ENCODE results near the gene ZNF770. TPM values are rescaled to one million over a fixed set of nuclear protein-coding genes. Genes with fewer than 3 reads are reported as not detected.

ZNF770 gene
- total and polyA plus RNA-seq, 7 donors = 4.8 to 21.4 (median 15.9) TPM

DNA sequence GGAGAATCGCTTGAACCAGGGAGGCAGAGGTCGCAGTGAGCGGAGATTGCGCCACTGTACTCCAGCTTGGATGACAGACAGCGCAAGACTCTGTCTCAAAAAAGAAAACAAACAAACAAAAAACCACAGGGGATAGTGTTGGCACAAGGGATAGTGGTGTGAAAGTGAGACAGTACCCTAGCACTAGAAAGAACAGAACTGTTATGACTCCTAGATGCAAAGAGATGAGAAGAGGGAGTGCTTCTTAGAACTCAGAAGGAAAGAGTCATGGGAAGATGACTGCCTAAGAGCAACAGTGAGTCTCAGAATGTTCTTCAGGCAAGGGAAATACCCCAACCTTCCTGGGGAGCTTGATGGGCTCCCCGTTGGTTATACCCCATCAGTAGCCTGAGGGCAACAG lies 17.8 kb upstream of the ZNF770 start:
- Histone ChIP-seq H3K4me3 (no peak overlapping the region), H3K9me3 (no peaks in the 10 kb centered on the region), H3K27me3 (no peaks in the 10 kb centered on the region), H3K27ac (no peak overlapping the region), H3K4me1 (no peaks in the 10 kb centered on the region), H3K36me3 (no peaks in the 10 kb centered on the region)
- no peak for TF ChIP-seq POLR2A (IDR thresholded peaks at IDR 0.05)
- TF ChIP-seq POLR2AphosphoS5 (IDR thresholded peaks at IDR 0.05) = no peak
- no peak for TF ChIP-seq EP300 (IDR thresholded peaks at IDR 0.05)
- TF ChIP-seq, protein P1, sequence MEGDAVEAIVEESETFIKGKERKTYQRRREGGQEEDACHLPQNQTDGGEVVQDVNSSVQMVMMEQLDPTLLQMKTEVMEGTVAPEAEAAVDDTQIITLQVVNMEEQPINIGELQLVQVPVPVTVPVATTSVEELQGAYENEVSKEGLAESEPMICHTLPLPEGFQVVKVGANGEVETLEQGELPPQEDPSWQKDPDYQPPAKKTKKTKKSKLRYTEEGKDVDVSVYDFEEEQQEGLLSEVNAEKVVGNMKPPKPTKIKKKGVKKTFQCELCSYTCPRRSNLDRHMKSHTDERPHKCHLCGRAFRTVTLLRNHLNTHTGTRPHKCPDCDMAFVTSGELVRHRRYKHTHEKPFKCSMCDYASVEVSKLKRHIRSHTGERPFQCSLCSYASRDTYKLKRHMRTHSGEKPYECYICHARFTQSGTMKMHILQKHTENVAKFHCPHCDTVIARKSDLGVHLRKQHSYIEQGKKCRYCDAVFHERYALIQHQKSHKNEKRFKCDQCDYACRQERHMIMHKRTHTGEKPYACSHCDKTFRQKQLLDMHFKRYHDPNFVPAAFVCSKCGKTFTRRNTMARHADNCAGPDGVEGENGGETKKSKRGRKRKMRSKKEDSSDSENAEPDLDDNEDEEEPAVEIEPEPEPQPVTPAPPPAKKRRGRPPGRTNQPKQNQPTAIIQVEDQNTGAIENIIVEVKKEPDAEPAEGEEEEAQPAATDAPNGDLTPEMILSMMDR (IDR thresholded peaks at IDR 0.05) = no peak
- DNase-seq = no peak
- intact Hi-C loops (cut with DNase I) = no loop called here
- WGBS, 2 donors = 94 to 96% methylated on average over 6 of the region's 6 CpGs

- intact Hi-C loops (cut with DNase I) = no loop called here
- WGBS, 2 donors = 46 to 58% methylated on average over 3 of the region's 3 CpGs
- TF ChIP-seq, protein P1 (IDR thresholded peaks at IDR 0.05) = no peak
- TF ChIP-seq POLR2AphosphoS5 (IDR thresholded peaks at IDR 0.05) (no peak), EP300 (IDR thresholded peaks at IDR 0.05) (no peak), POLR2A (IDR thresholded peaks at IDR 0.05) (no peak)
- H3K4me3 ChIP-seq = no peak overlapping the region
- H3K9me3 ChIP-seq = no peaks in the 10 kb centered on the region
- DNase-seq = no peak
- H3K27ac ChIP-seq = no peak overlapping the region
- no peaks in the 10 kb centered on the region for H3K36me3 ChIP-seq
- no peaks in the 10 kb centered on the region for H3K27me3 ChIP-seq
- no peaks in the 10 kb centered on the region for H3K4me1 ChIP-seq
Measured at GRCh38 chr15:35003928-35004327, 15.8 kb upstream of the ZNF770 start.

- Histone ChIP-seq H3K4me3 (no peak overlapping the region), H3K9me3 (no peaks in the 10 kb centered on the region), H3K4me1 (no peaks in the 10 kb centered on the region), H3K27me3 (no peaks in the 10 kb centered on the region), H3K27ac (no peak overlapping the region), H3K36me3 (no peaks in the 10 kb centered on the region)
- intact Hi-C loops (cut with DNase I) = no loop called here
- TF ChIP-seq EP300 (IDR thresholded peaks at IDR 0.05) = no peak
- no peak for DNase-seq
- WGBS, 2 donors = 59 to 62% methylated on average over 1 of the region's 1 CpG
Measured at GRCh38 chr15:35000511-35000910, 12.4 kb upstream of the ZNF770 start.

DNA sequence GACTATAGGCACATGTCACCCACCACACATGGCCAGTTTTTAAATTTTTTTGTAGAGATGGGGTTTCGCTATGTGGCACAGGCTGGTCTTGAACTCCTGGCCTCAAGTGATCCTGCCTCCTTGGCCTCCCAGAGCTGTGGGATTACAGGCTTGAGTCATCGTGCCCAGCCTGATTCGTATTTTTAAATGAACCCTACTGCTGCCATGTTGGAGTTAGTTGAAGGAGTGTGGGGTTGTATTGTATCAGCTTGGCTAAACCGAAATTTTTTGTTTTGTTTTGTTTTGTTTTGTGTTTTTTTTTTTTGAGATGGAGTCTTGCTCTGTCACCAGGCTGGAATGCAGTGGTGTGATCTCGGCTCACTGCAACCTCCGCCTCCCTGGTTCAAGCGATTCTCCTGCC lies 11.8 kb upstream of the ZNF770 start:
- WGBS, 2 donors = 87 to 91% methylated on average over 7 of the region's 7 CpGs
- TF ChIP-seq, protein P1 (IDR thresholded peaks at IDR 0.05) = no peak
- Histone ChIP-seq H3K4me1 (no peaks in the 10 kb centered on the region), H3K36me3 (no peaks in the 10 kb centered on the region), H3K4me3 (no peak overlapping the region), H3K9me3 (no peaks in the 10 kb centered on the region), H3K27me3 (no peaks in the 10 kb centered on the region), H3K27ac (no peak overlapping the region)
- no peak for DNase-seq
- intact Hi-C loops (cut with DNase I) = no loop called here

DNA sequence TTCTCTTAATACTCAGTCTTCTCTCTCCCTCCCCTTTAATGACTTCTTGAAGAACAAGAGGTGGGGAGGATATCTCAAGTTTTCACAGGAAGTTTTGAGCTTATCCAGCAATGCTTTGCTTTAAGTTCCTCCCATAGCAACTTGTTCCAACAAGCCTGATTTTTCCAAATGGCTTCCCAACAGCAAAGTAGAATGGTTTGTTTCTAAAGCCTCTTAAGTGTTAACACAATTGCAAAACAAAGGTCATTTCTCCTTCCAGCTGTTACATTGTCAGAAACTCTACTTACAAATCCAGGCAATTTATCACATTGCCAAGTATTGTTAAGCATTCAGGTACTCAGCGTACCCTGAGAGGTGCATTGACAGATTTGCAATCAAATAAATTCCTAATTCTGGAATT lies 6.8 kb upstream of the ZNF770 start:
- no peaks in the 10 kb centered on the region for H3K27me3 ChIP-seq
- 85 to 93% methylated on average over 1 of the region's 1 CpG for WGBS, 2 donors
- TF ChIP-seq POLR2AphosphoS5 (IDR thresholded peaks at IDR 0.05) = no peak
- no peak for TF ChIP-seq EP300 (IDR thresholded peaks at IDR 0.05)
- no peak for TF ChIP-seq POLR2A (IDR thresholded peaks at IDR 0.05)
- TF ChIP-seq, protein P1 (IDR thresholded peaks at IDR 0.05) = no peak

More for the DNA sequence above, 6.8 kb upstream of the ZNF770 start:
- Histone ChIP-seq H3K27ac (no peak overlapping the region), H3K4me3 (no peak overlapping the region), H3K4me1 (no peaks in the 10 kb centered on the region), H3K9me3 (no peaks in the 10 kb centered on the region), H3K36me3 (no peaks in the 10 kb centered on the region)
- intact Hi-C loops (cut with DNase I) = no loop called here
- no peak for DNase-seq
